K562 (cell line): Measurements from ENCODE around the gene OPA1. TPM values are rescaled to one million over a fixed set of nuclear protein-coding genes. Genes with fewer than 3 reads are reported as not detected.

Source experiments
- CBFA2T2 ChIP-seq: fragments of 450-650 bp; conservative IDR thresholded peaks from 2 replicates; pipeline ENCODE4 v1.6.1; 2017; ENCODE audit warnings: mild to moderate bottlenecking
- CBFB ChIP-seq: sonication (generic); formaldehyde crosslinking; IDR thresholded peaks from 2 replicates; pipeline ENCODE4 v1.4.0; 2020; ENCODE audit warnings: mild to moderate bottlenecking, missing genetic modification reagents
- CCAR2 ChIP-seq: fragments of 200-400 bp; formaldehyde crosslinking; IDR thresholded peaks from 2 replicates; pipeline ENCODE4 v1.6.1; 2017; ENCODE audit warnings: mild to moderate bottlenecking, low read depth, low read length
- E2F3 ChIP-seq: fragments of 250-450 bp; sonication (Bioruptor Pico); IDR thresholded peaks from 2 replicates; pipeline ENCODE4 v1.4.0; 2020; ENCODE audit warnings: mild to moderate bottlenecking
- KDM1A ChIP-seq, 2 experiments: fragments of 450-650 bp; IDR thresholded peaks; 2 replicates each; pipeline ENCODE4 v1.6.1; 2016; ENCODE audit warnings: mild to moderate bottlenecking in 2 of 2
- MTA1 ChIP-seq: fragments of 450-650 bp; IDR thresholded peaks from 2 replicates; pipeline ENCODE4 v1.6.1; 2017; ENCODE audit warnings: borderline replicate concordance
- NR2C2 ChIP-seq, 2 experiments: fragments of 200-800 bp in 1 of 2; sonication (Bioruptor generic) in 1 of 2; sonication (generic) in 1 of 2; formaldehyde crosslinking in 1 of 2; IDR thresholded peaks; 2 replicates each; pipeline versions ENCODE4 v1.6.1 to v1.8.0; 2016 to 2022; ENCODE audit warnings: mild to moderate bottlenecking in 1 of 2, missing compliant biosample characterization in 1 of 2, missing genetic modification characterization in 1 of 2, missing genetic modification reagents in 1 of 2
- SMAD3 ChIP-seq: fragments of 450-650 bp; formaldehyde crosslinking; conservative IDR thresholded peaks from 2 replicates; pipeline ENCODE4 v1.4.0; 2020; ENCODE audit warnings: mild to moderate bottlenecking
- SMC3 ChIP-seq: conservative IDR thresholded peaks from 2 replicates; pipeline ENCODE4 v1.6.1; 2011; ENCODE audit warnings: low read depth, low read length, improper control_type of control experiment; ENCODE audit not compliant: insufficient read depth
- SP1 ChIP-seq: sonication (generic); formaldehyde crosslinking; IDR thresholded peaks from 2 replicates; pipeline ENCODE4 v1.8.1; 2022; ENCODE audit warnings: mild to moderate bottlenecking, missing genetic modification reagents
- SRSF1 ChIP-seq: fragments of 200-400 bp; formaldehyde crosslinking; IDR thresholded peaks from 2 replicates; pipeline ENCODE4 v1.6.1; 2017; ENCODE audit warnings: mild to moderate bottlenecking, low read depth, low read length, moderate library complexity
- STAT5A ChIP-seq: IDR thresholded peaks from 2 replicates; pipeline ENCODE4 v1.6.1; 2012; ENCODE audit warnings: low read length, inconsistent platforms, borderline replicate concordance
- ZNF12 ChIP-seq: sonication (generic); formaldehyde crosslinking; IDR thresholded peaks from 2 replicates; pipeline ENCODE4 v1.4.0; 2020; ENCODE audit warnings: mild to moderate bottlenecking, missing genetic modification reagents
- polyA plus RNA-seq, 8 experiments: library from polyadenylated mRNA; depleted of rRNA in 4 of 8; stranded (reverse) in 5 of 8; unstranded in 3 of 8; fragments of >200 nt; fragmentation: Nextera tagmentation in 2 of 8; fragmentation: Illumina TruSeq in 1 of 8; extraction: Ambion mirVana in 2 of 8; extraction: Trizol in 1 of 8; gene quantifications; 2 replicates each; pipeline versions ENCODE4 v1.2.1 to v1.2.3, GENCODE V29; 2011 to 2014; ENCODE audit warnings: inconsistent platforms in 1 of 8, missing spikeins in 1 of 8
- total RNA-seq, 7 experiments: library from RNA; depleted of rRNA in 6 of 7; stranded (reverse); fragments of >200 nt in 6 of 7; fragmentation: Illumina TruSeq in 2 of 7; extraction: Trizol in 2 of 7; gene quantifications; 2 replicates each; pipeline versions ENCODE4 v1.2.1 to v1.2.3, GENCODE V29; 2011 to 2021; ENCODE audit warnings: low replicate concordance in 1 of 7
- TF ChIP-seq, protein P1 (sequence below): sonication (generic); formaldehyde crosslinking; IDR thresholded peaks from 2 replicates; pipeline ENCODE4 v1.8.1; 2023; ENCODE audit warnings: mild to moderate bottlenecking, missing genetic modification reagents
- TF ChIP-seq, protein P2 (sequence below): fragments of 250-450 bp; sonication (Bioruptor Pico); IDR thresholded peaks from 2 replicates; pipeline ENCODE4 v1.5.1; 2021; ENCODE audit warnings: mild to moderate bottlenecking
- TF ChIP-seq, protein P3 (sequence below), 3 experiments: fragments of 200-800 bp in 1 of 3; sonication (Bioruptor generic) in 1 of 3; sonication (generic) in 1 of 3; formaldehyde crosslinking in 1 of 3; IDR thresholded peaks; 2 replicates each; pipeline versions ENCODE4 v1.6.1 to v1.8.0; 2016 to 2022; ENCODE audit warnings: mild to moderate bottlenecking in 2 of 3, missing compliant biosample characterization in 2 of 3, missing genetic modification characterization in 2 of 3, missing genetic modification reagents in 1 of 3
- TF ChIP-seq, protein P4 (sequence below): fragments of 250-450 bp; sonication (Bioruptor Pico); IDR thresholded peaks from 2 replicates; pipeline ENCODE4 v1.5.0; 2021; ENCODE audit warnings: mild to moderate bottlenecking, borderline replicate concordance
- TF ChIP-seq, protein P5 (sequence below): fragments of 250-450 bp; sonication (Bioruptor Pico); IDR thresholded peaks from 2 replicates; pipeline ENCODE4 v1.8.0; 2021; ENCODE audit warnings: borderline replicate concordance, mild to moderate bottlenecking, moderate library complexity; ENCODE audit not compliant: poor library complexity, severe bottlenecking

OPA1 gene
- total and polyA plus RNA-seq, 9 of the 15 experiments (the other 6 are each of a cell fraction or from before 2014, with no cell fraction given): 19.7 to 127 (median 94.7) TPM

DNA sequence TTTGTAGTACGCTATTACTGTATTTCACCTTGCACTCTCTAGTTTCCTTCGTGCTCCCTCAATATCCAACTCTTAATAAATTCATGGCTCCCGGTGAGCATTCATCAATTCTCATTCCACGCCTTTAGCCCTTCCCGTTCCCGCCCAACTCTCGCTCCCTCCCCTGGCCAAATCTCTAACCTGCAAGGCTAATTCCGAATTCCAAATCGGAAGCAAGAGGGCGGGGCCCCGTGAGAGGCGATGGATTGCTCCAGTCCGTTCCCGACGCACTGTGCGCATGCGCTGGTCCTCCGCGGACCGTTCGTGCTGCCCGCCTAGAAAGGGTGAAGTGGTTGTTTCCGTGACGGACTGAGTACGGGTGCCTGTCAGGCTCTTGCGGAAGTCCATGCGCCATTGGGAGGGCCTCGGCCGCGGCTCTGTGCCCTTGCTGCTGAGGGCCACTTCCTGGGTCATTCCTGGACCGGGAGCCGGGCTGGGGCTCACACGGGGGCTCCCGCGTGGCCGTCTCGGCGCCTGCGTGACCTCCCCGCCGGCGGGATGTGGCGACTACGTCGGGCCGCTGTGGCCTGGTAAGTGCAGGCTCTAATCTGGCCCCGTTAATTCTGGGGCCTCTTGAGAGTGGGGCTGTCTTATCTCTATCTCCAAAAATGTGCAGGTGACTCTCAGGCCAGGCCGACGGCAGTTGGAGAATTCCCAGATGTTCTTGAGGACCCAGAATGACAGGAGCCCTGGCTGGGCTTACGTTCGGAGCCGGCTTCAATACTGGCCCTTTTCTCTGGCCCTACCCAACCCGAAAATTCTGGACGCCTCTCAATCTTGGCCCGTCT is at the start of gene OPA1 (continued):
- TF ChIP-seq MTA1: 0 out of 2 replicates have a peak, but pooled peaks have one; percentile 34
- TF ChIP-seq ZNF12 (CRISPR knock-in tag): no peak
- peak; percentile 12; the same call in 1 of the 2 replicates for TF ChIP-seq CBFA2T2
- TF ChIP-seq, protein P1, sequence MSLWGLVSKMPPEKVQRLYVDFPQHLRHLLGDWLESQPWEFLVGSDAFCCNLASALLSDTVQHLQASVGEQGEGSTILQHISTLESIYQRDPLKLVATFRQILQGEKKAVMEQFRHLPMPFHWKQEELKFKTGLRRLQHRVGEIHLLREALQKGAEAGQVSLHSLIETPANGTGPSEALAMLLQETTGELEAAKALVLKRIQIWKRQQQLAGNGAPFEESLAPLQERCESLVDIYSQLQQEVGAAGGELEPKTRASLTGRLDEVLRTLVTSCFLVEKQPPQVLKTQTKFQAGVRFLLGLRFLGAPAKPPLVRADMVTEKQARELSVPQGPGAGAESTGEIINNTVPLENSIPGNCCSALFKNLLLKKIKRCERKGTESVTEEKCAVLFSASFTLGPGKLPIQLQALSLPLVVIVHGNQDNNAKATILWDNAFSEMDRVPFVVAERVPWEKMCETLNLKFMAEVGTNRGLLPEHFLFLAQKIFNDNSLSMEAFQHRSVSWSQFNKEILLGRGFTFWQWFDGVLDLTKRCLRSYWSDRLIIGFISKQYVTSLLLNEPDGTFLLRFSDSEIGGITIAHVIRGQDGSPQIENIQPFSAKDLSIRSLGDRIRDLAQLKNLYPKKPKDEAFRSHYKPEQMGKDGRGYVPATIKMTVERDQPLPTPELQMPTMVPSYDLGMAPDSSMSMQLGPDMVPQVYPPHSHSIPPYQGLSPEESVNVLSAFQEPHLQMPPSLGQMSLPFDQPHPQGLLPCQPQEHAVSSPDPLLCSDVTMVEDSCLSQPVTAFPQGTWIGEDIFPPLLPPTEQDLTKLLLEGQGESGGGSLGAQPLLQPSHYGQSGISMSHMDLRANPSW (CRISPR knock-in tag): no peak
- TF ChIP-seq, protein P2, sequence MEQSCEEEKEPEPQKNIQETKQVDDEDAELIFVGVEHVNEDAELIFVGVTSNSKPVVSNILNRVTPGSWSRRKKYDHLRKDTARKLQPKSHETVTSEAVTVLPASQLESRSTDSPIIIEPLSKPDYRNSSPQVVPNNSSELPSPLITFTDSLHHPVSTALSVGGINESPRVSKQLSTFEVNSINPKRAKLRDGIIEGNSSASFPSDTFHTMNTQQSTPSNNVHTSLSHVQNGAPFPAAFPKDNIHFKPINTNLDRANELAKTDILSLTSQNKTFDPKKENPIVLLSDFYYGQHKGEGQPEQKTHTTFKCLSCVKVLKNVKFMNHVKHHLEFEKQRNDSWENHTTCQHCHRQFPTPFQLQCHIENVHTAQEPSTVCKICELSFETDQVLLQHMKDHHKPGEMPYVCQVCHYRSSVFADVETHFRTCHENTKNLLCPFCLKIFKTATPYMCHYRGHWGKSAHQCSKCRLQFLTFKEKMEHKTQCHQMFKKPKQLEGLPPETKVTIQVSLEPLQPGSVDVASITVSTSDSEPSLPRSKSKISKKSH (CRISPR knock-in tag): no peak
- peak; percentile 50 to 65 for TF ChIP-seq KDM1A (IDR thresholded peaks at IDR 0.05)
- TF ChIP-seq, protein P3, sequence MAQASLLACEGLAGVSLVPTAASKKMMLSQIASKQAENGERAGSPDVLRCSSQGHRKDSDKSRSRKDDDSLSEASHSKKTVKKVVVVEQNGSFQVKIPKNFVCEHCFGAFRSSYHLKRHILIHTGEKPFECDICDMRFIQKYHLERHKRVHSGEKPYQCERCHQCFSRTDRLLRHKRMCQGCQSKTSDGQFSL (CRISPR knock-in tag; IDR thresholded peaks at IDR 0.05): peak; percentile 69
- TF ChIP-seq, protein P3 (tag; IDR thresholded peaks at IDR 0.05): no peak
- no peak for TF ChIP-seq SMC3
- TF ChIP-seq CCAR2: no peak
- TF ChIP-seq SP1: peak; percentile 84
- TF ChIP-seq, protein P4, sequence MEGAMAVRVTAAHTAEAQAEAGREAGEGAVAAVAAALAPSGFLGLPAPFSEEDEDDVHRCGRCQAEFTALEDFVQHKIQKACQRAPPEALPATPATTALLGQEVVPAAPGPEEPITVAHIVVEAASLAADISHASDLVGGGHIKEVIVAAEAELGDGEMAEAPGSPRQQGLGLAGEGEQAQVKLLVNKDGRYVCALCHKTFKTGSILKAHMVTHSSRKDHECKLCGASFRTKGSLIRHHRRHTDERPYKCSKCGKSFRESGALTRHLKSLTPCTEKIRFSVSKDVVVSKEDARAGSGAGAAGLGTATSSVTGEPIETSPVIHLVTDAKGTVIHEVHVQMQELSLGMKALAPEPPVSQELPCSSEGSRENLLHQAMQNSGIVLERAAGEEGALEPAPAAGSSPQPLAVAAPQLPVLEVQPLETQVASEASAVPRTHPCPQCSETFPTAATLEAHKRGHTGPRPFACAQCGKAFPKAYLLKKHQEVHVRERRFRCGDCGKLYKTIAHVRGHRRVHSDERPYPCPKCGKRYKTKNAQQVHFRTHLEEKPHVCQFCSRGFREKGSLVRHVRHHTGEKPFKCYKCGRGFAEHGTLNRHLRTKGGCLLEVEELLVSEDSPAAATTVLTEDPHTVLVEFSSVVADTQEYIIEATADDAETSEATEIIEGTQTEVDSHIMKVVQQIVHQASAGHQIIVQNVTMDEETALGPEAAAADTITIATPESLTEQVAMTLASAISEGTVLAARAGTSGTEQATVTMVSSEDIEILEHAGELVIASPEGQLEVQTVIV (CRISPR knock-in tag): no peak
- TF ChIP-seq, protein P5, sequence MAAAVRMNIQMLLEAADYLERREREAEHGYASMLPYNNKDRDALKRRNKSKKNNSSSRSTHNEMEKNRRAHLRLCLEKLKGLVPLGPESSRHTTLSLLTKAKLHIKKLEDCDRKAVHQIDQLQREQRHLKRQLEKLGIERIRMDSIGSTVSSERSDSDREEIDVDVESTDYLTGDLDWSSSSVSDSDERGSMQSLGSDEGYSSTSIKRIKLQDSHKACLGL (CRISPR knock-in tag): no peak
- peak; percentile 68; the same call in 1 of the 2 replicates for TF ChIP-seq E2F3 (CRISPR knock-in tag)
- no peak for TF ChIP-seq SRSF1
- TF ChIP-seq CBFB (CRISPR knock-in tag): peak; percentile 81
- TF ChIP-seq SMAD3 (CRISPR knock-in tag): 0 out of 2 replicates have a peak, but pooled peaks have one; percentile 15
- peak; percentile 33; the same call in 1 of the 2 replicates for TF ChIP-seq STAT5A
- no peak; the same call in 1 of the 2 replicates for TF ChIP-seq NR2C2 (CRISPR knock-in tag; IDR thresholded peaks at IDR 0.05)
- peak; percentile 97 for TF ChIP-seq NR2C2 (tag; IDR thresholded peaks at IDR 0.05)
